Activated gamma-delta T cell (primary cell): Measurements from ENCODE around the gene KCTD20.
"Not testable (repeated sequence)": the region's sequence is repeated elsewhere in the genome, so short reads cannot be mapped to it uniquely, and the experiment has no call there.

ENCODE experiments used
- DNase-seq: peaks from one replicate; lab custom pipeline; 2025; lab: John Stamatoyannopoulos, UW

KCTD20 gene

GRCh38 chr6:36444470-36444869 is 1.7 kb downstream of the KCTD20 start:
- DNase-seq, result no peak

- no peak for DNase-seq
Measured at GRCh38 chr6:36445621-36446020, 2.8 kb downstream of the KCTD20 start.

- DNase-seq, result not testable (repeated sequence)
Measured at GRCh38 chr6:36449173-36449572, 6.4 kb downstream of the KCTD20 start.

GRCh38 chr6:36452897-36453296 is 10.1 kb downstream of the KCTD20 start:
- DNase-seq, result not testable (repeated sequence)

- DNase-seq, result no peak
Measured at GRCh38 chr6:36455486-36456027, 12.8 kb downstream of the KCTD20 start.

GRCh38 chr6:36459501-36459900 is 16.7 kb downstream of the KCTD20 start:
- DNase-seq, result no peak

- no peak for DNase-seq
Measured at GRCh38 chr6:36460916-36461315, 18.1 kb downstream of the KCTD20 start.

GRCh38 chr6:36461646-36462045 is 18.8 kb downstream of the KCTD20 start:
- no peak for DNase-seq

- no peak for DNase-seq
Measured at GRCh38 chr6:36463676-36464075, 20.9 kb downstream of the KCTD20 start.

GRCh38 chr6:36464233-36464632 is 21.4 kb downstream of the KCTD20 start:
- DNase-seq, result no peak

GRCh38 chr6:36467625-36468024 is 24.8 kb downstream of the KCTD20 start:
- no peak for DNase-seq

- no peak for DNase-seq
Measured at GRCh38 chr6:36469148-36469661, 26.4 kb downstream of the KCTD20 start.

- DNase-seq, result no peak
Measured at GRCh38 chr6:36469946-36470345, 27.1 kb downstream of the KCTD20 start.

GRCh38 chr6:36478051-36478526 is 35.3 kb downstream of the KCTD20 start:
- DNase-seq, result no peak

GRCh38 chr6:36479256-36479655 is 36.5 kb downstream of the KCTD20 start:
- no peak for DNase-seq

GRCh38 chr6:36483326-36483725 is 40.5 kb downstream of the KCTD20 start:
- not testable (repeated sequence) for DNase-seq

GRCh38 chr6:36484736-36485135 is 41.9 kb downstream of the KCTD20 start:
- no peak for DNase-seq

GRCh38 chr6:36487698-36488097 is 44.9 kb downstream of the KCTD20 start:
- DNase-seq, result no peak

- DNase-seq, result no peak
Measured at GRCh38 chr6:36488221-36488620, 45.4 kb downstream of the KCTD20 start.

GRCh38 chr6:36489426-36489825 is 46.6 kb downstream of the KCTD20 start:
- no peak for DNase-seq

GRCh38 chr6:36491378-36491965 is 48.7 kb downstream of the KCTD20 start:
- no peak for DNase-seq

- DNase-seq, result no peak
Measured at GRCh38 chr6:36492092-36492491, 49.3 kb downstream of the KCTD20 start.

- no peak for DNase-seq
Measured at GRCh38 chr6:36492621-36493020, 49.8 kb downstream of the KCTD20 start.

- DNase-seq, result no peak
Measured at GRCh38 chr6:36493319-36493718, 50.5 kb downstream of the KCTD20 start.
